CD14-positive monocyte (primary cell): ENCODE data around the gene LMTK3. TPM values are rescaled to one million over a fixed set of nuclear protein-coding genes. Genes with fewer than 3 reads are reported as not detected.

ENCODE experiments used
- DNase-seq, 3 donors: peaks; one replicate each; pipeline ENCODE4 v3.0.0-alpha.2; 2011 to 2022
- H2AFZ ChIP-seq: 2 replicates; pipeline ENCODE4 v1.6.0; 2012; ENCODE audit warnings: mild to moderate bottlenecking, low read depth, low read length, inconsistent platforms; ENCODE audit not compliant: insufficient read depth, poor library complexity, severe bottlenecking
- H3K27ac ChIP-seq, 2 donors: 1 replicate in 1 of 2; 2 replicates in 1 of 2; pipeline ENCODE4 v1.5.1; 2012 to 2013; ENCODE audit warnings: low read length in 2 of 2, control low read depth in 1 of 2, inconsistent platforms in 1 of 2, low read depth in 1 of 2, mild to moderate bottlenecking in 1 of 2
- H3K27me3 ChIP-seq, 2 donors: one replicate each; pipeline versions ENCODE4 v1.6.0 to v1.6.1; 2011 to 2013; ENCODE audit warnings: low read length in 2 of 2; ENCODE audit not compliant: control insufficient read depth in 2 of 2, insufficient read depth in 2 of 2
- H3K36me3 ChIP-seq, 2 donors: replicated peaks in 1 of 2; 1 replicate in 1 of 2; 2 replicates in 1 of 2; pipeline versions ENCODE4 v1.5.1 to v1.6.1; 2012 to 2013; ENCODE audit warnings: low read length in 2 of 2, control low read depth in 1 of 2, inconsistent platforms in 1 of 2, mild to moderate bottlenecking in 1 of 2; ENCODE audit not compliant: insufficient read depth in 2 of 2, control insufficient read depth in 1 of 2
- H3K4me1 ChIP-seq, 2 donors: 1 replicate in 1 of 2; 2 replicates in 1 of 2; pipeline versions ENCODE4 v1.5.1 to v1.6.1; 2012 to 2013; ENCODE audit warnings: low read length in 2 of 2, control low read depth in 1 of 2, inconsistent platforms in 1 of 2, mild to moderate bottlenecking in 1 of 2, moderate library complexity in 1 of 2; ENCODE audit not compliant: insufficient read depth in 2 of 2, control insufficient read depth in 1 of 2
- H3K4me2 ChIP-seq: replicated peaks from 2 replicates; pipeline ENCODE3; 2012; ENCODE audit warnings: low read length, moderate library complexity, mild to moderate bottlenecking; ENCODE audit not compliant: poor library complexity, severe bottlenecking; ENCODE audit errors: extremely low read depth
- H3K4me3 ChIP-seq, 3 experiments: fragments of 200-600 bp in 1 of 3; sonication (generic) in 1 of 3; replicated peaks in 1 of 3; 1 replicate in 2 of 3; 2 replicates in 1 of 3; pipeline ENCODE4 v1.5.1; 2011 to 2013; ENCODE audit warnings: low read length in 3 of 3, mild to moderate bottlenecking in 3 of 3, control low read depth in 2 of 3, low read depth in 2 of 3, inconsistent platforms in 1 of 3, moderate library complexity in 1 of 3
- H3K79me2 ChIP-seq: 2 replicates; pipeline ENCODE4 v1.6.0; 2012; ENCODE audit warnings: mild to moderate bottlenecking, control low read depth, inconsistent platforms, low read length, moderate library complexity; ENCODE audit not compliant: insufficient read depth
- H3K9ac ChIP-seq: 2 replicates; pipeline ENCODE4 v1.6.0; 2017; ENCODE audit warnings: low read length, mild to moderate bottlenecking; ENCODE audit not compliant: insufficient read depth, poor library complexity, severe bottlenecking
- H3K9me3 ChIP-seq, 2 donors: replicated peaks in 1 of 2; 1 replicate in 1 of 2; 2 replicates in 1 of 2; pipeline versions ENCODE4 v1.5.1 to v1.6.1; 2012 to 2013; ENCODE audit warnings: low read length in 2 of 2, control low read depth in 1 of 2; ENCODE audit not compliant: control insufficient read depth in 1 of 2, insufficient read depth in 1 of 2
- H4K20me1 ChIP-seq: 2 replicates; pipeline ENCODE4 v1.6.0; 2012; ENCODE audit warnings: mild to moderate bottlenecking, low read length, control low read depth, moderate library complexity; ENCODE audit not compliant: insufficient read depth
- H3K27ac Mint-ChIP-seq, 7 donors: one replicate each; pipeline ENCODE4 v1.8.0; 2020; ENCODE audit warnings: mild to moderate bottlenecking in 7 of 7, mixed read lengths in 7 of 7, moderate library complexity in 6 of 7, inconsistent platforms in 2 of 7
- H3K27me3 Mint-ChIP-seq, 3 donors: one replicate each; pipeline ENCODE4 v1.8.0; 2021 to 2022; ENCODE audit warnings: low read depth in 3 of 3, mild to moderate bottlenecking in 3 of 3, mixed read lengths in 3 of 3, moderate library complexity in 3 of 3, inconsistent platforms in 1 of 3
- H3K36me3 Mint-ChIP-seq, 2 donors: one replicate each; pipeline ENCODE4 v1.8.0; 2020; ENCODE audit warnings: mixed read lengths in 2 of 2, inconsistent platforms in 1 of 2, mild to moderate bottlenecking in 1 of 2
- H3K4me1 Mint-ChIP-seq: one replicate; pipeline ENCODE4 v1.8.0; 2020; ENCODE audit warnings: mild to moderate bottlenecking, mixed read lengths
- H3K4me3 Mint-ChIP-seq, 2 donors: one replicate each; pipeline ENCODE4 v1.8.0; 2020; ENCODE audit warnings: mild to moderate bottlenecking in 2 of 2, mixed read lengths in 2 of 2, moderate library complexity in 1 of 2
- H3K9me3 Mint-ChIP-seq, 7 donors: one replicate each; pipeline ENCODE4 v1.8.0; 2020 to 2022; ENCODE audit warnings: mixed read lengths in 7 of 7, mild to moderate bottlenecking in 6 of 7, moderate library complexity in 6 of 7, inconsistent platforms in 2 of 7
- CTCF ChIP-seq: fragments of 200-600 bp; IDR thresholded peaks from one replicate; pipeline ENCODE4 v1.8.0; 2022; ENCODE audit warnings: antibody characterized with exemption, mild to moderate bottlenecking
- WGBS: methylation state at CpG from one replicate; pipeline ENCODE4 v1.1.5; 2013; ENCODE audit warnings: missing lambda C conversion rate; ENCODE audit not compliant: insufficient coverage; 5-methylcytosine and 5-hydroxymethylcytosine counted together
- intact Hi-C, 2 donors: fragments of 100-400 bp; cut with micrococcal nuclease; formaldehyde crosslinking; loops; one replicate each; pipeline versions ENCODE4 v1.15.0 to v1.15.1; 2023
- polyA plus RNA-seq, 3 donors: library from polyadenylated mRNA; depleted of rRNA in 1 of 3; unstranded in 2 of 3; stranded (reverse) in 1 of 3; fragments of 300-500 nt in 2 of 3; fragments of >200 nt in 1 of 3; fragmentation: Illumina TruSeq in 2 of 3; gene quantifications; 1 replicate in 2 of 3; 2 replicates in 1 of 3; pipeline ENCODE4 v1.2.3, GENCODE V29; 2012 to 2021

The LMTK3 gene
- polyA plus RNA-seq, 3 donors: 0.08 TPM; not detected in 2

GRCh38 chr19:48443256-48443655, 68.4 kb downstream of the LMTK3 start:
- H3K27ac Mint-ChIP-seq: no peak overlapping the region
- H3K9me3 Mint-ChIP-seq: peaks cover 0 to 17% (median 13%) of the 10 kb centered on the region in 7 donors
- H4K20me1 ChIP-seq: no peaks in the 10 kb centered on the region
- peak; percentile 12 to 27 (median 16) for DNase-seq
- no peak for TF ChIP-seq CTCF
- intact Hi-C loops: loop anchor here in 1 of 2 donors (10.0 kb wide), 1 partner anchor 48 kb away; the partner anchor contains the start of genes GRIN2D and KDELR1
- H3K36me3 ChIP-seq: peaks cover 5 to 11% of the 10 kb centered on the region in 2 donors
- 2% methylated on average over 59 of the region's 60 CpGs for WGBS
- no peak overlapping the region for H3K27ac ChIP-seq
- peaks cover 25 to 32% of the 10 kb centered on the region in 2 donors for H3K4me1 ChIP-seq
- peaks cover 6% of the 10 kb centered on the region for H3K79me2 ChIP-seq
- peaks cover 23% of the 10 kb centered on the region for H3K4me1 Mint-ChIP-seq
- no peak overlapping the region for H3K4me2 ChIP-seq
- no peak overlapping the region for H3K4me3 Mint-ChIP-seq
- peaks cover 28% of the 10 kb centered on the region in 2 donors for H3K36me3 Mint-ChIP-seq
- H3K9ac ChIP-seq: no peak overlapping the region
- no peak overlapping the region for H2AFZ ChIP-seq
- H3K27me3 ChIP-seq: peaks cover 28 to 31% of the 10 kb centered on the region in 2 donors
- peaks cover 0 to 20% of the 10 kb centered on the region in 2 donors for H3K9me3 ChIP-seq
- no peak overlapping the region for H3K4me3 ChIP-seq
- H3K27me3 Mint-ChIP-seq: peaks cover 30 to 39% (median 36%) of the 10 kb centered on the region in 3 donors

- H3K27me3 ChIP-seq: peaks cover 28 to 31% of the 10 kb centered on the region in 2 donors
- H3K4me1 ChIP-seq: peaks cover 25 to 32% of the 10 kb centered on the region in 2 donors
- no peaks in the 10 kb centered on the region for H4K20me1 ChIP-seq
- Mint-ChIP-seq H3K36me3 (peaks cover 19 to 20% of the 10 kb centered on the region in 2 donors), H3K4me3 (peak overlapping the region in 1 of 2 donors; percentile 86), H3K27ac (no peak overlapping the region), H3K9me3 (peaks cover 0 to 17% (median 13%) of the 10 kb centered on the region in 7 donors), H3K27me3 (peaks cover 32 to 42% (median 37%) of the 10 kb centered on the region in 3 donors), H3K4me1 (peaks cover 23% of the 10 kb centered on the region)
- no peak overlapping the region for H3K4me2 ChIP-seq
- H3K36me3 ChIP-seq: peaks cover 0 to 2% of the 10 kb centered on the region in 2 donors
- WGBS: 38% methylated on average over 86 of the region's 94 CpGs
- TF ChIP-seq CTCF: no peak
- no peak overlapping the region for H3K9ac ChIP-seq
- H2AFZ ChIP-seq: no peak overlapping the region
- peaks cover 0 to 20% of the 10 kb centered on the region in 2 donors for H3K9me3 ChIP-seq
- H3K4me3 ChIP-seq: no peak overlapping the region
- DNase-seq: no peak
- no peak overlapping the region for H3K27ac ChIP-seq
- peaks cover 6% of the 10 kb centered on the region for H3K79me2 ChIP-seq
- intact Hi-C loops: loop anchor here in 1 of 2 donors (10.0 kb wide), 1 partner anchor 48 kb away; the partner anchor contains the start of genes GRIN2D and KDELR1
Measured at GRCh38 chr19:48442116-48443035, 69.3 kb downstream of the LMTK3 start.
